HG03520 (cell line): ENCODE measurements around the gene PRRT1.
A peak's percentile ranks its signal among the peaks of the same experiment; 100 is the strongest.

Experiments used
- ATAC-seq: cut with Tn5 transposase; IDR thresholded peaks from one replicate; pipeline ENCODE4 v1.9.1; 2021; ENCODE audit warnings: mild to moderate bottlenecking, moderate library complexity; ENCODE audit not compliant: unreplicated experiment

The PRRT1 gene

GRCh38 chr6:32127717-32128592, 23.8 kb downstream of the PRRT1 start, which contains the start of gene ATF6B:
Gene ATF6B, minus strand, starts transcription at chr6:32128246. Its CDS starts 39 bp downstream, at chr6:32128207.
- ATAC-seq, result peak; percentile 79

- no peak for ATAC-seq
Observed at GRCh38 chr6:32127409-32127716, 24.4 kb downstream of the PRRT1 start.

- ATAC-seq, result no peak
Observed at GRCh38 chr6:32126880-32127279, 24.9 kb downstream of the PRRT1 start.

DNA sequence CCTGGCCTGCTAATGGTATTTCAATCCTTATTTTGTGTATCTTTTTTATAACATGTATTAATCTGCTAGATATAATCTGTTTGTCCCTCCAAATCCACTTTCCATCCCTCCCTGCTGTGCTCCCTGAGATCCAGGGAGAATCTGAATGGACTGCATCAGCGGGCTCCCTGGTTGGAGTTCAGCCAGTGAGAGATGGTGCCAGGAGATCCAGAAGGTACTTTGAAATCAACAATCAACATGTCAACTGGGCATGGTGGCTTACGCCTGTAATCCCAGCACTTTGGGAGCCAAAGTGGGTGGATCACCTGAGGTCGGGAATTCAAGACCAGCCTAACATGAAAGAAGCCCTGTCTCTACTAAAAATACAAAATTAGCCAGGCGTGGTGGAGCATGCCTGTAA, 28.1 kb downstream of the PRRT1 start:
- no peak for ATAC-seq

DNA sequence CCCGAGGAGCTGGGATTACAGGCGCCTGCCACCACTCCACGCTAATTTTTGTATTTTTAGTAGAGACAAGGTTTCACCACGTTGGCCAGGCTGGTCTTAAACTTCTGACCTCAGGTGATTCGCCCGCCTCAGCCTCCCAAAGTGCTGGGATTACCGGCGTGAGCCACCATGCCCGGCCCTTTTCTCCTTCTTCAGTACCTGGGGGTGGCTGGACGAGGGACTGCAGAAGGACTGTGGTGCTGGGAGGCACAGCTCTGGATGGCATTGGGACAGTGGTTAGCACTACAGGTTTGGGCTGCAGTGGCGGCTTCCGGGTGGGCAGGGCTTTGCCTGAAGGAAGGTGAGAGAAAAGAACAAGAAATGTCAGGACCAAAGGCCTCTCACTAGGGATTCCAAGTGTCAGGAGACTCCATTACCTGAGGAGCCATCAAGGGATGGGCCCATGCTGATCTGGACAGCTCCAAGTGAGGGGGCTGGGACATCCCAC, 31.1 kb downstream of the PRRT1 start:
- no peak for ATAC-seq

GRCh38 chr6:32118782-32119628, 32.7 kb downstream of the PRRT1 start:
- ATAC-seq, result no peak

DNA sequence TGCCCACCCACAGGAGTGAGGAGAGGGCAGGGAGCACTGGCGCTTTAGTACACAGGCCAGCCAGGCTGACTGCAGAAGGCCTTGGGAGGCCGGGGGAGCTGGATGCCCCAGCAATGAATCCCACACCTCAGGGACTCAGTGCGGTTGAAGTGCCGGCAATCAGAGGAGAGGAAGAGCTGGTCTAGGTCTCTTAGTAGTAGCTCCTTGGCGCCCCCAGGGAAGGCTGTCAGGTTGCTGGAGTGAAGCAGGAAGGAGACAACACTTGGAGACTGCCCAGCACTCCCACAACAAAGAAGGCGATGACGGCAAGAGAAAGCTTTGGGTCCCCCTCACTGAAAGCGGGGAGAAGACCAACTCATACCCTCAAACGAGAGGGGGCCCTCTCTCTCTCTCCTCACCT, 34.3 kb downstream of the PRRT1 start:
- no peak for ATAC-seq

- no peak for ATAC-seq
Observed at GRCh38 chr6:32116674-32117073, 35.1 kb downstream of the PRRT1 start.

DNA sequence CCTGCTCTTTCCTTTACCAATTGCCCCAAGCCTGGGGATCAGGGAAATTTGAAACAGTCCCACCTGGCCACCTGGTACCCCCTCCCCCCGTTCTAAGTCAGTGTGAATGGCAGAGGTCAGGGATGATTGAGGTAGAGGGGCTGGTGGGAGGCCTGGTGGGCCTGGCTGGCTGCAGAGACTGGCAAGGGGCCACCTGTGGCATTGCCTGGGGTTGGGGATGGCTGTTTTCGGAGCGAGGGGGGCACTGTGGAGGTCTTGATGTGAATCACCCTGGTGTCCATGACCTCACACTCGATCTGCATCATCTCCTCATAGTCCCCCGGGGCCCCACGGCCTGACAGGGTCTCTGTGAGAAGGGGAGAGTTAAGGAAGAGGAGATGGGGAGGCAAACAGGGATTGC, 36.1 kb downstream of the PRRT1 start:
- ATAC-seq, result no peak

- ATAC-seq, result no peak
Observed at GRCh38 chr6:32114796-32115195, 36.9 kb downstream of the PRRT1 start.

GRCh38 chr6:32113386-32114352, 38.1 kb downstream of the PRRT1 start:
- no peak for ATAC-seq

DNA sequence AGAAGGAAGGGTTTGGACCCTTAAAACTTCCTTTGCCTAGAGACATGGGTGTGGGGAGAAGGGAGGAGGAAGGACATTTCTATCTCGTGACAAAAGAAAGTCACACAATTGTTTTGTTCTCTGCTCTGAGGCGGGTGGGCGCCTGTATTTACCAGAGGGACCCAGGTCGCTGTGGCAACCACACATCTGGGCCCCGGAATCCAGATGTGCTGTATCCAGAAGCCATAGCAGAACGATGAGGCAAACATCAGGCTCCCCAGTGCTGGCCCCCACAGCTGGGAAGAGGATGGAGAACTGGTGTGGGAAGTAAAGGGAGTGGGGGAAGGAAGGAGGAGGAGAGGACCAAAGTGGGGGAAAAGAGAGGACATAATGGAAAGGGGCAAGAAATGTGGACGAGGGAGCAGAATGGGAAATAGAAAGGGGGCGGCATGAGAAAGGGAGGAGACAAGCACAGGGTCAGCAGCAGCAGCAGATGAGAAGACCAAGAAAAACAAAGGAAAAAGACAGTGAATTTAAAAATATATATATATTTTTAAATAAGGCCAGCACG, 39.2 kb downstream of the PRRT1 start:
- no peak for ATAC-seq

GRCh38 chr6:32111424-32112066, 40.2 kb downstream of the PRRT1 start:
- no peak for ATAC-seq

GRCh38 chr6:32110632-32111031, 41.1 kb downstream of the PRRT1 start:
- ATAC-seq, result no peak

GRCh38 chr6:32109765-32110160, 42.0 kb downstream of the PRRT1 start:
- ATAC-seq, result no peak

- ATAC-seq, result no peak
Observed at GRCh38 chr6:32109114-32109764, 42.5 kb downstream of the PRRT1 start, which contains the start of gene TNXB. Gene TNXB, minus strand, starts transcription at chr6:32109338. Its CDS starts 11,140 bp downstream, at chr6:32098198.

GRCh38 chr6:32108727-32109113, 43.0 kb downstream of the PRRT1 start:
- no peak for ATAC-seq

DNA sequence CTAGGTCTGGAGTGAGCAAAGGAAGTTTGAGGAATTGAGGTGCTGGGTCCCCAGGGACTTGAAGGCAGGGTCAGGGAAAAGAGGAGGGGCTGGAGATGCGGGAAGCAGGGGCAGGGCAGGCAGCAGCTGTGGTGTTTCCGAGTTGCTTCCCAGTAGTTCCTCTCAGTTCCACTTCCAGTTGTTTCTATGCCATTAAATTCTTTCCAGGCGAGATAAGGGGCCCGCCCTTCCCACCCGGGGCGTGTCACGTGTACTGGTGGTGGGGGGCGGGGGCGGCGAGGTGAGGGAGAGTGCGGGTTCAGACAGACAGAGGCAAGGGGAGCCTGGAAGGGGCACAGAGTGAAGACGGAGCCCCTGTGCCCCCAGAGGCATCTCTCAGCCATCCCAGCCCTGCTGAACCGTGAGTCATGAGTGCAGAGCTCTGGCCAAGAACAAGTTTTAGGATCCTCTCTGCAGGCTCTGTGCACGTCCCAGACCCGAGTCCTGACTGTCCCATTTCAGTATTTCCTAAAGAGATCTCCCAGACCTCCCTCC, 43.6 kb downstream of the PRRT1 start:
- ATAC-seq, result no peak

GRCh38 chr6:32107406-32107805, 44.3 kb downstream of the PRRT1 start:
- ATAC-seq, result no peak
